GM12878 (cell line): Measurements from ENCODE around the gene FRMPD2. TPM values are rescaled to one million over a fixed set of nuclear protein-coding genes. Genes with fewer than 3 reads are reported as not detected.

ENCODE experiments used
- CBFB ChIP-seq: IDR thresholded peaks from 2 replicates; pipeline ENCODE4 v1.6.1; 2016; ENCODE audit warnings: antibody characterized with exemption, low read depth
- CBX5 ChIP-seq: sonication (generic); IDR thresholded peaks from 2 replicates; pipeline ENCODE4 v1.6.1; 2016; ENCODE audit warnings: low read depth, moderate library complexity, mild to moderate bottlenecking, inconsistent platforms
- EED ChIP-seq: sonication (generic); IDR thresholded peaks from 2 replicates; pipeline ENCODE4 v1.6.1; 2016; ENCODE audit warnings: antibody characterized with exemption, low read depth
- HCFC1 ChIP-seq: fragments of 150-350 bp; IDR thresholded peaks from 2 replicates; pipeline ENCODE4 v1.6.1; 2014; ENCODE audit warnings: low read length
- HDGF ChIP-seq: fragments of 450-650 bp; IDR thresholded peaks from 2 replicates; pipeline ENCODE4 v1.6.1; 2016; ENCODE audit warnings: antibody characterized with exemption
- MEF2A ChIP-seq: IDR thresholded peaks from 2 replicates; pipeline ENCODE4 v1.6.1; 2011; ENCODE audit warnings: low read depth, mild to moderate bottlenecking, low read length, moderate library complexity; ENCODE audit not compliant: insufficient read depth
- MEF2B ChIP-seq: fragments of 450-650 bp; IDR thresholded peaks from 2 replicates; pipeline ENCODE4 v1.6.1; 2018; ENCODE audit warnings: mild to moderate bottlenecking, moderate library complexity; ENCODE audit not compliant: partially characterized antibody, poor library complexity, severe bottlenecking
- MTA2 ChIP-seq: fragments of 450-650 bp; IDR thresholded peaks from 2 replicates; pipeline ENCODE4 v1.6.1; 2016; ENCODE audit warnings: low read depth, mild to moderate bottlenecking, moderate library complexity
- MYB ChIP-seq: fragments of 150-350 bp; IDR thresholded peaks from 2 replicates; pipeline ENCODE4 v1.6.1; 2014; ENCODE audit warnings: mild to moderate bottlenecking, low read depth, low read length, borderline replicate concordance
- NFYB ChIP-seq: IDR thresholded peaks from 2 replicates; pipeline ENCODE4 v1.6.1; 2011; ENCODE audit warnings: low read depth, mild to moderate bottlenecking, low read length, improper control_type of control experiment, moderate library complexity; ENCODE audit not compliant: insufficient read depth
- NR2F1 ChIP-seq: fragments of 450-650 bp; conservative IDR thresholded peaks from 2 replicates; pipeline ENCODE4 v1.6.1; 2017; ENCODE audit warnings: mild to moderate bottlenecking
- PAX5 ChIP-seq: IDR thresholded peaks from 2 replicates; pipeline ENCODE4 v1.6.1; 2011; ENCODE audit warnings: low read depth, low read length, borderline replicate concordance
- SMAD1 ChIP-seq: fragments of 450-650 bp; IDR thresholded peaks from 2 replicates; pipeline ENCODE4 v1.6.1; 2018; ENCODE audit warnings: mild to moderate bottlenecking, low read depth; ENCODE audit not compliant: partially characterized antibody
- SREBF2 ChIP-seq: IDR thresholded peaks from 2 replicates; pipeline ENCODE4 v1.6.1; 2012; ENCODE audit warnings: mild to moderate bottlenecking, low read length
- STAT1 ChIP-seq: fragments of 450-650 bp; conservative IDR thresholded peaks from 2 replicates; pipeline ENCODE4 v1.6.1; 2014; ENCODE audit warnings: antibody characterized with exemption, mild to moderate bottlenecking
- ZBED1 ChIP-seq: IDR thresholded peaks from 2 replicates; pipeline ENCODE4 v1.6.1; 2016; ENCODE audit warnings: borderline replicate concordance
- ZBTB33 ChIP-seq: fragments of 450-650 bp; IDR thresholded peaks from 2 replicates; pipeline ENCODE4 v1.6.1; 2017; ENCODE audit warnings: mild to moderate bottlenecking
- ZNF24 ChIP-seq: fragments of 450-650 bp; IDR thresholded peaks from 2 replicates; pipeline ENCODE4 v1.6.1; 2017; ENCODE audit warnings: antibody characterized with exemption, mild to moderate bottlenecking
- ZNF622 ChIP-seq: fragments of 450-650 bp; IDR thresholded peaks from 2 replicates; pipeline ENCODE4 v1.6.1; 2017; ENCODE audit warnings: mild to moderate bottlenecking, inconsistent platforms
- ZSCAN29 ChIP-seq: fragments of 450-650 bp; IDR thresholded peaks from 2 replicates; pipeline ENCODE4 v1.6.1; 2017; ENCODE audit warnings: mild to moderate bottlenecking, moderate library complexity
- ZZZ3 ChIP-seq: IDR thresholded peaks from 2 replicates; pipeline ENCODE4 v1.6.1; 2011; ENCODE audit warnings: low read depth; ENCODE audit not compliant: control insufficient read depth, insufficient read length
- polyA plus RNA-seq, 11 experiments: library from polyadenylated mRNA; depleted of rRNA in 4 of 11; unstranded in 6 of 11; stranded (reverse) in 5 of 11; fragments of >200 nt; fragmentation: Nextera tagmentation in 4 of 11; fragmentation: Illumina TruSeq in 1 of 11; extraction: Ambion mirVana in 4 of 11; extraction: Trizol in 1 of 11; gene quantifications; 1 replicate in 1 of 11; 2 replicates in 10 of 11; pipeline versions ENCODE4 v1.2.1 to v1.2.3, GENCODE V29; 2011 to 2016; ENCODE audit warnings: inconsistent platforms in 2 of 11, missing spikeins in 2 of 11, low read depth in 1 of 11
- total RNA-seq, 4 experiments: library from RNA; depleted of rRNA in 3 of 4; stranded (reverse); fragments of >200 nt in 3 of 4; fragmentation: Illumina TruSeq in 1 of 4; extraction: Trizol in 1 of 4; gene quantifications; 2 replicates each; pipeline versions ENCODE4 v1.2.1 to v1.2.3, GENCODE V29; 2013 to 2021
- TF ChIP-seq, protein P1 (sequence below): fragments of 450-650 bp; IDR thresholded peaks from 2 replicates; pipeline ENCODE4 v1.6.1; 2014; ENCODE audit warnings: mild to moderate bottlenecking
- TF ChIP-seq, protein P2 (sequence below): fragments of 450-650 bp; IDR thresholded peaks from 2 replicates; pipeline ENCODE4 v1.6.1; 2017; ENCODE audit warnings: antibody characterized with exemption, mild to moderate bottlenecking, moderate library complexity
- TF ChIP-seq, protein P3 (sequence below): IDR thresholded peaks from 2 replicates; pipeline ENCODE4 v1.6.1; 2012; ENCODE audit warnings: low read depth, low read length, improper control_type of control experiment
- TF ChIP-seq, protein P4 (sequence below): fragments of 450-650 bp; IDR thresholded peaks from 2 replicates; pipeline ENCODE4 v1.6.1; 2017; ENCODE audit warnings: borderline replicate concordance

The FRMPD2 gene
- total and polyA plus RNA-seq, 10 of the 15 experiments (the other 5 are each of a cell fraction or from before 2014, with no cell fraction given): 0.38 to 5.7 (median 1.4) TPM

DNA sequence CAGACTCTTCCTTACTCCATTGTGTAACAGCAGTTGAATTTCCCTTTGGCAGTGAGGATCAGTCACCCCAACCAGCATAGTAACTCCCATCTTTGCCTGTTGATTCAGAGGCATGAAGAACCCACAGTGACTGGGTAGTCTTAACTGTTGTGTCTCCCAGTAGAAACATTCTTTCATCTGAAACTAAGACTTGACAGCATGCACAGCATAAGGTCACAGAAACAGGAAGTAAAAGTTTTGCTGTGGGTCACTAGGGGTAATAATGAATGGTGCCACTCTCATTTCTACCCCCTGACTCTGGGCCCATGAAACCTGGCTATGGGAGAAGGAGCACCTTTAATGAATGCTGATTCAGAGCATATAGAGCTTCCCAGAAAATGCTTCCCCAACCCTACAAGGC is 8.3 kb upstream of the FRMPD2 start (continued):
- TF ChIP-seq MTA2: peak; percentile 88
- TF ChIP-seq STAT1: no peak
- peak; percentile 88 for TF ChIP-seq SMAD1
- TF ChIP-seq SREBF2: no peak
- no peak for TF ChIP-seq ZSCAN29
- TF ChIP-seq HDGF: no peak
- TF ChIP-seq ZZZ3: no peak
- no peak for TF ChIP-seq HCFC1
- TF ChIP-seq, protein P1, sequence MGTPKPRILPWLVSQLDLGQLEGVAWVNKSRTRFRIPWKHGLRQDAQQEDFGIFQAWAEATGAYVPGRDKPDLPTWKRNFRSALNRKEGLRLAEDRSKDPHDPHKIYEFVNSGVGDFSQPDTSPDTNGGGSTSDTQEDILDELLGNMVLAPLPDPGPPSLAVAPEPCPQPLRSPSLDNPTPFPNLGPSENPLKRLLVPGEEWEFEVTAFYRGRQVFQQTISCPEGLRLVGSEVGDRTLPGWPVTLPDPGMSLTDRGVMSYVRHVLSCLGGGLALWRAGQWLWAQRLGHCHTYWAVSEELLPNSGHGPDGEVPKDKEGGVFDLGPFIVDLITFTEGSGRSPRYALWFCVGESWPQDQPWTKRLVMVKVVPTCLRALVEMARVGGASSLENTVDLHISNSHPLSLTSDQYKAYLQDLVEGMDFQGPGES: no peak
- no peak for TF ChIP-seq ZNF622
- TF ChIP-seq MEF2B: peak; percentile 73
- no peak for TF ChIP-seq NFYB
- TF ChIP-seq, protein P2, sequence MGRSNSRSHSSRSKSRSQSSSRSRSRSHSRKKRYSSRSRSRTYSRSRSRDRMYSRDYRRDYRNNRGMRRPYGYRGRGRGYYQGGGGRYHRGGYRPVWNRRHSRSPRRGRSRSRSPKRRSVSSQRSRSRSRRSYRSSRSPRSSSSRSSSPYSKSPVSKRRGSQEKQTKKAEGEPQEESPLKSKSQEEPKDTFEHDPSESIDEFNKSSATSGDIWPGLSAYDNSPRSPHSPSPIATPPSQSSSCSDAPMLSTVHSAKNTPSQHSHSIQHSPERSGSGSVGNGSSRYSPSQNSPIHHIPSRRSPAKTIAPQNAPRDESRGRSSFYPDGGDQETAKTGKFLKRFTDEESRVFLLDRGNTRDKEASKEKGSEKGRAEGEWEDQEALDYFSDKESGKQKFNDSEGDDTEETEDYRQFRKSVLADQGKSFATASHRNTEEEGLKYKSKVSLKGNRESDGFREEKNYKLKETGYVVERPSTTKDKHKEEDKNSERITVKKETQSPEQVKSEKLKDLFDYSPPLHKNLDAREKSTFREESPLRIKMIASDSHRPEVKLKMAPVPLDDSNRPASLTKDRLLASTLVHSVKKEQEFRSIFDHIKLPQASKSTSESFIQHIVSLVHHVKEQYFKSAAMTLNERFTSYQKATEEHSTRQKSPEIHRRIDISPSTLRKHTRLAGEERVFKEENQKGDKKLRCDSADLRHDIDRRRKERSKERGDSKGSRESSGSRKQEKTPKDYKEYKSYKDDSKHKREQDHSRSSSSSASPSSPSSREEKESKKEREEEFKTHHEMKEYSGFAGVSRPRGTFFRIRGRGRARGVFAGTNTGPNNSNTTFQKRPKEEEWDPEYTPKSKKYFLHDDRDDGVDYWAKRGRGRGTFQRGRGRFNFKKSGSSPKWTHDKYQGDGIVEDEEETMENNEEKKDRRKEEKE: no peak
- TF ChIP-seq, protein P3, sequence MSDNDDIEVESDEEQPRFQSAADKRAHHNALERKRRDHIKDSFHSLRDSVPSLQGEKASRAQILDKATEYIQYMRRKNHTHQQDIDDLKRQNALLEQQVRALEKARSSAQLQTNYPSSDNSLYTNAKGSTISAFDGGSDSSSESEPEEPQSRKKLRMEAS: 0 out of 2 replicates have a peak, but pooled peaks have one; percentile 28
- TF ChIP-seq MYB: no peak
- TF ChIP-seq CBX5: peak; percentile 66; the same call in 1 of the 2 replicates
- 0 out of 2 replicates have a peak, but pooled peaks have one; percentile 13 for TF ChIP-seq MEF2A
- TF ChIP-seq ZBED1: no peak
- no peak for TF ChIP-seq ZBTB33
- TF ChIP-seq, protein P4, sequence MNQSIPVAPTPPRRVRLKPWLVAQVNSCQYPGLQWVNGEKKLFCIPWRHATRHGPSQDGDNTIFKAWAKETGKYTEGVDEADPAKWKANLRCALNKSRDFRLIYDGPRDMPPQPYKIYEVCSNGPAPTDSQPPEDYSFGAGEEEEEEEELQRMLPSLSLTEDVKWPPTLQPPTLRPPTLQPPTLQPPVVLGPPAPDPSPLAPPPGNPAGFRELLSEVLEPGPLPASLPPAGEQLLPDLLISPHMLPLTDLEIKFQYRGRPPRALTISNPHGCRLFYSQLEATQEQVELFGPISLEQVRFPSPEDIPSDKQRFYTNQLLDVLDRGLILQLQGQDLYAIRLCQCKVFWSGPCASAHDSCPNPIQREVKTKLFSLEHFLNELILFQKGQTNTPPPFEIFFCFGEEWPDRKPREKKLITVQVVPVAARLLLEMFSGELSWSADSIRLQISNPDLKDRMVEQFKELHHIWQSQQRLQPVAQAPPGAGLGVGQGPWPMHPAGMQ: no peak
- peak; percentile 58 for TF ChIP-seq EED
- TF ChIP-seq NR2F1: peak; percentile 91
- no peak for TF ChIP-seq CBFB
- peak; percentile 67; the same call in 1 of the 2 replicates for TF ChIP-seq PAX5
- TF ChIP-seq ZNF24: peak; percentile 88
